ENCODE results near the gene PTK6. TPM values are rescaled to one million over a fixed set of nuclear protein-coding genes. Genes with fewer than 3 reads are reported as not detected.
"Not testable (repeated sequence)": the region's sequence is repeated elsewhere in the genome, so short reads cannot be mapped to it uniquely, and the experiment has no call there.

The PTK6 gene
- polyA plus RNA-seq, 2 of the 4 experiments (the other 2 are of a cell fraction) = 1.2 to 2.0 TPM

DNA sequence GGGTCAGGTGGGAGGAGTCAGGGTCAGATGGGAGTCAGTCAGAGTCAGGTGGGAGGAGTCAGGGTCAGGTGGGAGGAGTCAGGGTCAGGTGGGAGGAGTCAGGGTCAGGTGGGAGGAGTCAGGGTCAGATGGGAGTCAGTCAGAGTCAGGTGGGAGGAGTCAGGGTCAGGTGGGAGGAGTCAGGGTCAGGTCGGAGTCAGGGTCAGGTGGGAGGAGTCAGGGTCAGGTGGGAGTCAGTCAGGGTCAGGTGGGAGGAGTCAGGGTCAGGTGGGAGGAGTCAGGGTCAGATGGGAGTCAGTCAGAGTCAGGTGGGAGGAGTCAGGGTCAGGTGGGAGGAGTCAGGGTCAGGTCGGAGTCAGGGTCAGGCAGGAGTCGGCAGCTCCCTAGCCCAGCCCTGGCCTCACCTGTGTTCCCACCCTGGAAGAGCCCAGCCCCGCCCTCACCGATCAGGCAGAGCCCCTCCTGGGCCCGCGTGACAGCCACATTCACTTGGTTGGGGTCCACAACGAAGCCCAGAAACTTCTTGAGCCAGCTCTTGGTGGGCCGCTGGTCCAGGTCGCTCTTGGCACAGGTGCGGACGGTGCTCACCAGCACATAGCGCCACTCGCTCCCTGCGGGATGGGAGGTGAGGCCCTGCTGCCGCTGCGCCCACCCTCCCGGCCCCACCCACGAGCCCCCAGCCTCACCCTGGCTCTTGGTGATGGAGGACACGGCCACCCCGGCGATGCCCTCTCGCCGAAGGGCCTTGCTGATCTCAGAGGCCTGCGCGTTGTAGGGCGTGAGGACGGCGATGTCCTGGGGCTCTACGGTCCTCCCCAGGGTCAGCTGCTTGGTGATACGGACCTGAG, 22.5 kb upstream of the PTK6 start:
- H3K9me3 ChIP-seq; ATAC-seq; H3K4me2 ChIP-seq; H3K4me1 ChIP-seq; FAIRE-seq; POLR2A ChIA-PET; H3K27ac ChIP-seq; DNase-seq (ENCODE audit: low read depth in 1 of 2, low spot score in 1 of 2); H3K4me3 ChIP-seq: not testable (repeated sequence)
- CTCF ChIA-PET = interaction anchor here (1.3 to 7.6 kb wide), 2 partner anchors 21 to 414 kb away, joined by 4 to 49 read pairs; partner anchors contain the start of gene PTK6
- 96% methylated on average over 10 of the region's 31 CpGs for WGBS (ENCODE audit: missing lambda C conversion rate)

- DNase-seq (ENCODE audit: low read depth in 1 of 2, low spot score in 1 of 2) (no peak), ATAC-seq (no peak), FAIRE-seq (no peak)
- H3K4me2 ChIP-seq = no peak overlapping the region
- H3K4me3 ChIP-seq = no peak overlapping the region
- ChIA-PET CTCF (no interaction called here), POLR2A (no interaction called here)
- TF ChIP-seq NFE2L2 (conservative IDR thresholded peaks at IDR 0.05; ENCODE audit: low read length) (no peak), KDM5A (IDR thresholded peaks at IDR 0.05) (no peak), FOXS1 (CRISPR knock-in tag; IDR thresholded peaks at IDR 0.05) (no peak), NPAS2 (CRISPR knock-in tag; IDR thresholded peaks at IDR 0.05; ENCODE audit: borderline replicate concordance) (no peak), CHD2 (IDR thresholded peaks at IDR 0.05; ENCODE audit: low read length, partially characterized antibody) (no peak), ESRRA (IDR thresholded peaks at IDR 0.05; ENCODE audit: borderline replicate concordance, low read length) (no peak), JUNB (IDR thresholded peaks at IDR 0.05) (no peak), HDAC2 (IDR thresholded peaks at IDR 0.05) (no peak), BHLHE40 (IDR thresholded peaks at IDR 0.05; ENCODE audit: low read depth, low read length) (no peak), PHF8 (IDR thresholded peaks at IDR 0.05; ENCODE audit: borderline replicate concordance, low read depth) (no peak), EHMT2 (IDR thresholded peaks at IDR 0.05; ENCODE audit: low read depth) (no peak), TP53 (CRISPR knock-in tag; IDR thresholded peaks at IDR 0.05) (no peak), ZC3H11A (IDR thresholded peaks at IDR 0.05) (no peak), EP300 (IDR thresholded peaks at IDR 0.05) (no peak), MYC (IDR thresholded peaks at IDR 0.05; ENCODE audit: borderline replicate concordance, low read length) (no peak), BCL3 (IDR thresholded peaks at IDR 0.05) (no peak), SMC3 (IDR thresholded peaks at IDR 0.05) (no peak), CHD4 (IDR thresholded peaks at IDR 0.05; ENCODE audit: borderline replicate concordance) (no peak), HOXA7 (CRISPR knock-in tag; IDR thresholded peaks at IDR 0.05) (no peak)
- TF ChIP-seq, protein P1, sequence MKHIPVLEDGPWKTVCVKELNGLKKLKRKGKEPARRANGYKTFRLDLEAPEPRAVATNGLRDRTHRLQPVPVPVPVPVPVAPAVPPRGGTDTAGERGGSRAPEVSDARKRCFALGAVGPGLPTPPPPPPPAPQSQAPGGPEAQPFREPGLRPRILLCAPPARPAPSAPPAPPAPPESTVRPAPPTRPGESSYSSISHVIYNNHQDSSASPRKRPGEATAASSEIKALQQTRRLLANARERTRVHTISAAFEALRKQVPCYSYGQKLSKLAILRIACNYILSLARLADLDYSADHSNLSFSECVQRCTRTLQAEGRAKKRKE (CRISPR knock-in tag; IDR thresholded peaks at IDR 0.05; ENCODE audit: low read depth) = no peak
- H3K4me1 ChIP-seq = 0 out of 3 replicates have a peak, but pooled peaks cover 3% of the 10 kb centered on the region
- H3K27ac ChIP-seq = no peak overlapping the region
- WGBS (ENCODE audit: missing lambda C conversion rate) = 96% methylated on average over 11 of the region's 14 CpGs
- no peaks in the 10 kb centered on the region for H3K9me3 ChIP-seq
Measured at GRCh38 chr20:63558804-63559484, 21.8 kb upstream of the PTK6 start.

DNA sequence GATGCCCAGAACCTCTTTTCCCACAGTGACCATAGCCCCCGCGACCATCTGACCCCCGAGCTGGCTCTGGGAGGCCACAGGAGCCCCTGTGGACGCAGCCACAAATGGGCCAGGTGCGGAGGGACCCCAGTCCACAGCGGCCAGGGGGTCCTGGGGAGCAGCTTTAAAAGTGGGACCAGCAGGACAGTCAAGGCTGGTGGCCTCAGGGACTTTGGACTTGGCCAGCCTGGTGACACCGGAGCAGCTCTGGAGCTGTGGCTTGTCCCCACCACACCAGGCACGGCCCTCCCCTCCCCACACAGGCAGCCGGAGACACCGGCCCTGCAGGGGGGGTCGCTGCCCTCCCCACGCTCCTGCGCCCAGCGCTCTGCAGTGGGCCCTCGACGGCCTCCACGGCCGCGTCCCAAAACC, 20.3 kb upstream of the PTK6 start:
- ATAC-seq (no peak), FAIRE-seq (no peak), DNase-seq (ENCODE audit: low read depth in 1 of 2, low spot score in 1 of 2) (no peak)
- no peak for TF ChIP-seq RAD21 (conservative IDR thresholded peaks at IDR 0.05 in 1 of 2, IDR thresholded peaks at IDR 0.05 in 1 of 2)
- TF ChIP-seq EP300 (IDR thresholded peaks at IDR 0.05) = no peak
- no peak for TF ChIP-seq RNF2 (IDR thresholded peaks at IDR 0.05; ENCODE audit: borderline replicate concordance, low read depth)
- TF ChIP-seq ZC3H11A (IDR thresholded peaks at IDR 0.05) = no peak
- no peak for TF ChIP-seq CHD4 (IDR thresholded peaks at IDR 0.05; ENCODE audit: borderline replicate concordance)
- TF ChIP-seq MYC (IDR thresholded peaks at IDR 0.05; ENCODE audit: borderline replicate concordance, low read length) = no peak
- TF ChIP-seq JUN (IDR thresholded peaks at IDR 0.05) = no peak
- no peak for TF ChIP-seq BCL3 (IDR thresholded peaks at IDR 0.05)
- TF ChIP-seq CTCF (IDR thresholded peaks at IDR 0.05) = no peak
- TF ChIP-seq HOXB5 (CRISPR knock-in tag; IDR thresholded peaks at IDR 0.05) = no peak
- TF ChIP-seq NR3C1 (IDR thresholded peaks at IDR 0.05) = no peak
- ChIA-PET POLR2A (no interaction called here), CTCF (interaction anchor here (9.1 kb wide), 1 partner anchor 18 kb away, joined by 93 read pairs; the partner anchor contains the start of gene PTK6)
- no peaks in the 10 kb centered on the region for H3K9me3 ChIP-seq
- 91% methylated on average over 15 of the region's 19 CpGs for WGBS (ENCODE audit: missing lambda C conversion rate)
- peaks cover 4% of the 10 kb centered on the region; the same call in 1 of the 3 replicates for H3K4me1 ChIP-seq
- no peak overlapping the region for H3K4me2 ChIP-seq
- no peak overlapping the region for H3K4me3 ChIP-seq
- no peak overlapping the region for H3K27ac ChIP-seq

Measured in A549 (cell line).